NCI-H1417 treated with DMSO at 0.1 percent for 48 hours (cell line): ENCODE measurements around the gene ZNF91.
"Not testable (repeated sequence)": the region's sequence is repeated elsewhere in the genome, so short reads cannot be mapped to it uniquely, and the experiment has no call there.

Experiments
- DNase-seq: peaks from one replicate; lab custom pipeline; 2025; lab: John Stamatoyannopoulos, UW

Gene ZNF91

GRCh38 chr19:23318941-23319340 is 76.3 kb downstream of the ZNF91 start:
- not testable (repeated sequence) for DNase-seq

DNA sequence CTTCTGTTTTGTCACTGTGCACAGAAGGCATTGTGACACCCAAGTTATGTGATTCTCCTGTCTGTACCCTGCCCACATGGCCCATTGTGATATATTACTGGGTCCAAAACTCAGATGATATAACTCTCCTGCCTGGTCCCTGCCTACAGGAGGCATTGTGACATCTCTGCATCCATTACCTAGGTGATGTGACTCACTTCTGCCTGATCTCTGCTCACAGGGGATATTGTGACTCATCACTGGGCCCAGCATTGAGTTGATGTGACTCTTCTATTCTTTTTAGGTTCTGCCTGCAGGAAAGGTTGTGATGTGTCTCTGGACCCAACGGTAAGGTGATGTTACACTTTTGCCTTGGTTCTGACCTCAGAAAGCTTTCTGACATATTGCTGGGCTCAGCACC is 77.1 kb downstream of the ZNF91 start:
- no peak for DNase-seq

GRCh38 chr19:23315286-23315685 is 80.0 kb downstream of the ZNF91 start:
- no peak for DNase-seq

DNA sequence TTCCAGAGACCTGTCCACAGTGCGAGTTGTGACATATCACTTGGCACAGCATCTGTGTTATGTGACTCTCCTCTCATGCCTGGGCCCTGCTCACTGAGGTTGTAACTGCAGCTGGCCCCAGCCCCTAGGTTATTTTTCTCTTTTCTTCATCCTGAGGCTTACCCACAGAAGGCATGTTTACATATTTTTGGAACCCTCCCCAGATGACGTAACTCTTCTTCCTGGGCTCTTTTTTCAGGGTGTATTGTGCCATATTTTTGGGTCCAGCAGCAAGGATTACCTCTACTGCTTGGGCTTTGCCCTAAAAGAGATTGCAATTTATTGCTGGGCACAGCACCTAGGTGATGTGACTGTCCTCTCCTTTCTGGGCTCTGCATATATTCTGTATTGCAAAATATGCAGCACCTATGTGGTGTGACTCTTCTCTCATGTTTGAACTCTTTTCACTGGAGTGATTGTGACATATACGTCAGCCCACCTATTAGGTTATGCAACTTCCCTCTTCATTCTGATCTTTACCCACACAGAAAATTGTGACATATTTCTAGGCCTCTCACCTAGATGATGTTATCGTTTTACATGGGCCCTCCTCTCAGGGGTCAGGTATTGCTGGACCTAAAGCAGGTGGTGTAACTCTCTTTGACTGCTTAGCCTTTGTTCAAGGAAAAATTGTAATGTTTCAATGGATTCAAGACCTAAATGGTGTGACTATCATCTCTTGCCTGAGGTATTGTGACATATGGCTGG is 80.6 kb downstream of the ZNF91 start:
- no peak for DNase-seq

GRCh38 chr19:23313196-23313595 is 82.1 kb downstream of the ZNF91 start:
- no peak for DNase-seq

GRCh38 chr19:23312515-23312914 is 82.8 kb downstream of the ZNF91 start:
- DNase-seq: no peak

- DNase-seq: no peak
These were observed 83.7 kb downstream of the ZNF91 start for GRCh38 chr19:23311551-23311950.

GRCh38 chr19:23310729-23311211 is 84.5 kb downstream of the ZNF91 start:
- DNase-seq: no peak

DNA sequence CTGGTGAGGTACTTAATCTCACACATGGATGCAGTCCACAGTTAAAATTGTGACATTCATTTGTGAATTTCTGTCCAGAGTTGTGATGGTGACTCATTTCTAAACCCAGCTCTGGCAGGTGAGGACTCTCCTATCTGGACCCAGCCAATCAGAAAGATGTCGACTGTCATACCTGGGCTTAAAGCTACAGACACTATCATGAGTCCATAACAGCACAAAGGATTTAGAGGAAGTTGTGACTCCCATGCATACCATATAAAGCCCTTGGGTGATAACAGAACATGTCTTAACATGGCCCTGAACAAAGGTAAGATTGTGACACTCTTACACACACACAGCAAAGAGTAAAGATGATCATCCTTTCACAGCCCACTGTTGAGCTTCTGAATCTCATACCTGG is 85.3 kb downstream of the ZNF91 start:
- DNase-seq: no peak

DNA sequence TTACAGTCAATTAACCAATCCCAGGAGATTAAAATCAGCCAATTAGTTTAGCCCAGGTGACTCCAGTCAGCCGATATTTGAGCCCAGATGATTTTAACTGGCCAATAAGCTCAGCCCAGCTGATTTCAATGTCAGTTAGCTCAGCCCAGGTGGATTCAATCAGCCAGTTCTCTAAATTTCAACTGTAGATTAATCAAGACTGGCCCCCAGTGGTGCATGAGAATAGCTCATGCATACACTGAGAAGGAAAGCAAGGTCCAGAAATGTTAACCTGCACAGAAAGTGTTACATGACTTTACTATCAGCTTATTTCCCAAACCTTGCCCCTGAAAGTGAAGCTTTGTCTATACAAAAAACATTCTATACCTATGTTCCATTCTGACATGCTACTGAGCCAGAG is 89.7 kb downstream of the ZNF91 start:
- no peak for DNase-seq

GRCh38 chr19:23304238-23304637 is 91.0 kb downstream of the ZNF91 start:
- DNase-seq: no peak

- no peak for DNase-seq
These were observed 101.1 kb downstream of the ZNF91 start for GRCh38 chr19:23294141-23294540.

DNA sequence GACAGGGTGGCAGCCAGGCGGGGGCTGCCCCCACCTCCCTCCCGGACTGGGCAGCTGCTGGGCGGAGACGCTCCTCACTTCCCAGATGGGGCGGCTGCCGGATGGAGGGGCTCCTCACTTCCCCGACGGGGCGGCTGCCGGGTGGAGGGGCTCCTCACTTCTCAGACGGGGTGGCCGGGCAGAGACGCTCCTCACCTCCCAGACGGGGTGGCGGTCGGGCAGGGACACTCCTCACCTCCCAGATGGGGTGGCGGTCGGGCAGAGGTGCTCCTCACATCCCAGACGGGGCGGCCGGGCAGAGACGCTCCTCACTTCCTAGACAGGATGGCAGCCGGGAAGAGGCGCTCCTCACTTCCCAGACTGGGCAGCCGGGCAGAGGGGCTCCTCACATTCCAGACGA is 105.3 kb downstream of the ZNF91 start:
- not testable (repeated sequence) for DNase-seq
